DOHH2 (cell line): ENCODE results near the gene PKP4.

Experiments
- EZH2phosphoT487 ChIP-seq: fragments of 200-600 bp; sonication (generic); IDR thresholded peaks from 2 replicates; pipeline ENCODE4 v1.6.1; 2017; ENCODE audit warnings: borderline replicate concordance, mild to moderate bottlenecking, antibody characterized with exemption, low read length, moderate library complexity, mixed read lengths
- TF ChIP-seq, protein P1 (sequence below): fragments of 200-600 bp; sonication (generic); IDR thresholded peaks from one replicate; pipeline ENCODE4 v1.5.1; 2014; ENCODE audit warnings: antibody characterized with exemption, mild to moderate bottlenecking, low read depth, low read length; ENCODE audit not compliant: poor library complexity, severe bottlenecking

- TF ChIP-seq, protein P1, sequence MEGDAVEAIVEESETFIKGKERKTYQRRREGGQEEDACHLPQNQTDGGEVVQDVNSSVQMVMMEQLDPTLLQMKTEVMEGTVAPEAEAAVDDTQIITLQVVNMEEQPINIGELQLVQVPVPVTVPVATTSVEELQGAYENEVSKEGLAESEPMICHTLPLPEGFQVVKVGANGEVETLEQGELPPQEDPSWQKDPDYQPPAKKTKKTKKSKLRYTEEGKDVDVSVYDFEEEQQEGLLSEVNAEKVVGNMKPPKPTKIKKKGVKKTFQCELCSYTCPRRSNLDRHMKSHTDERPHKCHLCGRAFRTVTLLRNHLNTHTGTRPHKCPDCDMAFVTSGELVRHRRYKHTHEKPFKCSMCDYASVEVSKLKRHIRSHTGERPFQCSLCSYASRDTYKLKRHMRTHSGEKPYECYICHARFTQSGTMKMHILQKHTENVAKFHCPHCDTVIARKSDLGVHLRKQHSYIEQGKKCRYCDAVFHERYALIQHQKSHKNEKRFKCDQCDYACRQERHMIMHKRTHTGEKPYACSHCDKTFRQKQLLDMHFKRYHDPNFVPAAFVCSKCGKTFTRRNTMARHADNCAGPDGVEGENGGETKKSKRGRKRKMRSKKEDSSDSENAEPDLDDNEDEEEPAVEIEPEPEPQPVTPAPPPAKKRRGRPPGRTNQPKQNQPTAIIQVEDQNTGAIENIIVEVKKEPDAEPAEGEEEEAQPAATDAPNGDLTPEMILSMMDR = no peak
- TF ChIP-seq EZH2phosphoT487 = no peak
Measured at GRCh38 chr2:158559252-158559651, 102.5 kb downstream of the PKP4 start.
